Measurements from ENCODE around the gene MYOG.

DNA sequence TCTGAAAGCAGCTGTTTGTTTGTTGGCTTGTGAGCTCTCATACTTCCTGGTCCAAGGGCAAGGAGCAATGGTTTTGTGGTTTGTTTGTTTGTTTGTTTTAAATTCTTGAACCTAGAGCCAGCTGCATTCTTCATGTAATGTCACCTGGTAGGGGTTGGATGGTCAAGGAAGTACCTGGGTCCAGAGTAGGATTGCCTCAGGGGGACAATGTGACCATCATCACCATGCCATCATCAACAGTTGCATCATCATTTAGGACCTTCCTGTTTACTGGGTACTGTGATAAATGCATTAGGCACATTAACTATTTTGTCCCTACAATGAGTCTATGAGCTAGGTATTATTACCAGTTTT, 14.7 kb upstream of the MYOG start:
- TF ChIP-seq CTCF (IDR thresholded peaks at IDR 0.05) (no peak), POLR2A (IDR thresholded peaks at IDR 0.05) (no peak)

All from prostate gland (tissue), 2 donors.